KMS-11 (cell line): ENCODE results near the gene INHA.

Experiments used
- H2AFZ ChIP-seq: fragments of 200-600 bp; sonication (generic); 2 replicates; pipeline ENCODE4 v1.6.1; 2016; ENCODE audit warnings: antibody characterized with exemption, mixed run types, low read depth
- H3K27ac ChIP-seq: fragments of 200-600 bp; sonication (generic); 2 replicates; pipeline ENCODE4 v1.6.1; 2016; ENCODE audit warnings: mild to moderate bottlenecking, mixed run types
- H3K27me3 ChIP-seq: fragments of 200-600 bp; sonication (generic); 2 replicates; pipeline ENCODE4 v1.6.1; 2017; ENCODE audit warnings: mild to moderate bottlenecking, low read depth, mixed run types, moderate library complexity; ENCODE audit not compliant: insufficient read depth
- H3K36me3 ChIP-seq: fragments of 200-600 bp; sonication (generic); 2 replicates; pipeline ENCODE4 v1.6.1; 2017; ENCODE audit warnings: mild to moderate bottlenecking, mixed run types; ENCODE audit not compliant: insufficient read depth
- H3K4me1 ChIP-seq: fragments of 200-600 bp; sonication (generic); 2 replicates; pipeline ENCODE4 v1.6.1; 2016; ENCODE audit warnings: mild to moderate bottlenecking, low read depth, mixed run types; ENCODE audit not compliant: poor library complexity, severe bottlenecking
- H3K4me2 ChIP-seq: fragments of 200-600 bp; sonication (generic); 2 replicates; pipeline ENCODE4 v1.7.0; 2016; ENCODE audit warnings: mild to moderate bottlenecking, mixed run types
- H3K4me3 ChIP-seq: fragments of 200-600 bp; sonication (generic); IDR thresholded peaks from 2 replicates; pipeline ENCODE4 v1.6.1; 2017; ENCODE audit warnings: low read depth, low read length, mixed read lengths; ENCODE audit not compliant: insufficient read depth
- H3K79me2 ChIP-seq: fragments of 200-600 bp; sonication (generic); 2 replicates; pipeline ENCODE4 v1.6.1; 2016; ENCODE audit warnings: low read depth, mixed run types; ENCODE audit not compliant: insufficient read depth
- H3K9ac ChIP-seq: fragments of 200-600 bp; sonication (generic); 2 replicates; pipeline ENCODE4 v1.6.1; 2016; ENCODE audit warnings: mild to moderate bottlenecking, mixed run types
- H4K20me1 ChIP-seq: fragments of 200-600 bp; sonication (generic); 2 replicates; pipeline ENCODE4 v1.6.1; 2016; ENCODE audit warnings: mild to moderate bottlenecking, mixed run types; ENCODE audit not compliant: insufficient read depth
- CTCF ChIP-seq: fragments of 200-600 bp; sonication (generic); conservative IDR thresholded peaks from 2 replicates; pipeline ENCODE4 v1.6.1; 2017; ENCODE audit warnings: low read depth, mild to moderate bottlenecking, antibody characterized with exemption, low read length, moderate library complexity, mixed read lengths

Gene INHA

GRCh38 chr2:219555956-219556355, 16.2 kb upstream of the INHA start:
- H3K4me2 ChIP-seq, result no peak overlapping the region
- H3K9ac ChIP-seq, result no peak overlapping the region
- no peak overlapping the region for H3K27ac ChIP-seq
- H3K36me3 ChIP-seq, result no peaks in the 10 kb centered on the region
- no peaks in the 10 kb centered on the region for H3K4me1 ChIP-seq
- H4K20me1 ChIP-seq, result no peaks in the 10 kb centered on the region
- no peaks in the 10 kb centered on the region for H3K79me2 ChIP-seq
- no peak overlapping the region for H3K4me3 ChIP-seq
- TF ChIP-seq CTCF, result no peak
- peaks cover 78% of the 10 kb centered on the region for H3K27me3 ChIP-seq
- no peak overlapping the region for H2AFZ ChIP-seq

- H3K79me2 ChIP-seq, result no peaks in the 10 kb centered on the region
- no peak for TF ChIP-seq CTCF
- H4K20me1 ChIP-seq, result no peaks in the 10 kb centered on the region
- no peaks in the 10 kb centered on the region for H3K4me1 ChIP-seq
- no peak overlapping the region for H2AFZ ChIP-seq
- no peak overlapping the region for H3K27ac ChIP-seq
- H3K36me3 ChIP-seq, result no peaks in the 10 kb centered on the region
- H3K4me2 ChIP-seq, result no peak overlapping the region
- no peak overlapping the region for H3K4me3 ChIP-seq
- H3K9ac ChIP-seq, result no peak overlapping the region
- H3K27me3 ChIP-seq, result peaks cover 74% of the 10 kb centered on the region
Measured at GRCh38 chr2:219556413-219556812, 15.7 kb upstream of the INHA start.

- no peak overlapping the region for H2AFZ ChIP-seq
- peaks cover 76% of the 10 kb centered on the region for H3K27me3 ChIP-seq
- H3K9ac ChIP-seq, result no peak overlapping the region
- TF ChIP-seq CTCF, result no peak
- H3K36me3 ChIP-seq, result no peaks in the 10 kb centered on the region
- no peaks in the 10 kb centered on the region for H3K79me2 ChIP-seq
- H3K4me1 ChIP-seq, result no peaks in the 10 kb centered on the region
- no peak overlapping the region for H3K4me3 ChIP-seq
- H3K4me2 ChIP-seq, result no peak overlapping the region
- H4K20me1 ChIP-seq, result no peaks in the 10 kb centered on the region
- no peak overlapping the region for H3K27ac ChIP-seq
Measured at GRCh38 chr2:219557320-219557719, 14.8 kb upstream of the INHA start.

GRCh38 chr2:219557791-219558785, 14.0 kb upstream of the INHA start:
- Histone ChIP-seq H3K4me3 (no peak overlapping the region), H3K4me1 (no peaks in the 10 kb centered on the region), H3K79me2 (no peaks in the 10 kb centered on the region), H3K36me3 (no peaks in the 10 kb centered on the region), H3K27ac (no peak overlapping the region), H3K27me3 (peaks cover 81% of the 10 kb centered on the region), H4K20me1 (no peaks in the 10 kb centered on the region), H2AFZ (no peak overlapping the region), H3K4me2 (no peak overlapping the region), H3K9ac (no peak overlapping the region)
- no peak for TF ChIP-seq CTCF
